WTC11 (cell line): ENCODE results near the gene AKAP13. TPM values are rescaled to one million over a fixed set of nuclear protein-coding genes. Genes with fewer than 3 reads are reported as not detected.
A peak's percentile ranks its signal among the peaks of the same experiment; 100 is the strongest.
"Not testable (repeated sequence)": the region's sequence is repeated elsewhere in the genome, so short reads cannot be mapped to it uniquely, and the experiment has no call there.

Experiments
- ATAC-seq: fragments of 200-7000 bp; cut with Tn5 transposase; 2 replicates; pipeline ENCODE4 v1.10.0; 2021; ENCODE audit warnings: mild to moderate bottlenecking, moderate library complexity
- CTCF ChIA-PET: fragments of 300-600 bp; sonication (Branson Sonifier 250); formaldehyde crosslinking; loops from one replicate; lab custom pipeline; 2021; ENCODE audit warnings: antibody characterized with exemption; lab: Charles Lee
- POLR2A ChIA-PET: fragments of 350-600 bp; sonication (Branson Sonifier 250); formaldehyde crosslinking; loops from one replicate; lab custom pipeline; 2021; ENCODE audit warnings: antibody characterized with exemption; lab: Charles Lee
- DNase-seq: peaks from one replicate; pipeline ENCODE4 v3.0.0; 2021; ENCODE audit warnings: low spot score
- H3K27ac Mint-ChIP-seq: 2 replicates; pipeline ENCODE4 v1.8.0; 2021; ENCODE audit warnings: mixed read lengths
- H3K27me3 Mint-ChIP-seq: 2 replicates; pipeline ENCODE4 v1.8.0; 2021; ENCODE audit warnings: low read depth, mild to moderate bottlenecking, moderate library complexity, mixed read lengths
- H3K36me3 Mint-ChIP-seq: 2 replicates; pipeline ENCODE4 v1.8.0; 2021; ENCODE audit warnings: mixed read lengths
- H3K4me1 Mint-ChIP-seq: 2 replicates; pipeline ENCODE4 v1.8.0; 2022; ENCODE audit warnings: mixed read lengths
- H3K4me3 Mint-ChIP-seq: 2 replicates; pipeline ENCODE4 v1.8.0; 2021; ENCODE audit warnings: mild to moderate bottlenecking, moderate library complexity, mixed read lengths
- H3K9me3 Mint-ChIP-seq: 2 replicates; pipeline ENCODE4 v1.8.0; 2021; ENCODE audit warnings: mixed read lengths
- NFYB ChIP-seq: sonication (generic); formaldehyde crosslinking; conservative IDR thresholded peaks from 2 replicates; pipeline ENCODE4 v1.8.0; 2022; ENCODE audit warnings: low read depth, missing genetic modification reagents
- microRNA-seq: library from miRNA; unstranded; fragments of <30 nt; microRNA quantifications from one replicate; pipeline ENCODE4 v1.2.0, GENCODE V29; 2022; ENCODE audit warnings: borderline number of aligned reads
- total RNA-seq: library from RNA; stranded (reverse); gene quantifications from 3 replicates; pipeline ENCODE4 v1.2.3, GENCODE V29; 2021

The AKAP13 gene
- total RNA-seq, 1 experiment from 2014 or later = 50.3 TPM

- DNase-seq, H3K4me3 Mint-ChIP-seq, H3K36me3 Mint-ChIP-seq, ATAC-seq, POLR2A ChIA-PET, CTCF ChIA-PET, H3K9me3 Mint-ChIP-seq, H3K27ac Mint-ChIP-seq: not testable (repeated sequence)
- Mint-ChIP-seq H3K27me3 (peaks cover 13% of the 10 kb centered on the region), H3K4me1 (peaks cover 30% of the 10 kb centered on the region)
- peak; percentile 59 for TF ChIP-seq NFYB (CRISPR knock-in tag)
Measured at GRCh38 chr15:85796371-85796770, 416.0 kb downstream of the AKAP13 start.

Small RNA genes within 50 kb of the gene (microRNA-seq; reads per million reads assigned to microRNA genes)
- gene MIR1276 (1.7 reads per million), gene MIR7706 (66.4 reads per million, percentile 56 among the genes with 10 or more reads in this experiment)
